NCI-H1930 (cell line): ENCODE results near the gene ZNHIT1.
A peak's percentile ranks its signal among the peaks of the same experiment; 100 is the strongest.

Experiments
- DNase-seq, 2 experiments: peaks; one replicate each; lab custom pipeline; 2025; lab: John Stamatoyannopoulos, UW

Gene ZNHIT1

GRCh38 chr7:101218236-101219125 is 516 bp downstream of the ZNHIT1 start:
- no peak for DNase-seq

- no peak for DNase-seq
Observed at GRCh38 chr7:101220295-101220694, 2.3 kb downstream of the ZNHIT1 start.

GRCh38 chr7:101222275-101222830 is 4.4 kb downstream of the ZNHIT1 start:
- no peak for DNase-seq

GRCh38 chr7:101223528-101223927 is 5.6 kb downstream of the ZNHIT1 start:
- no peak for DNase-seq

- DNase-seq: no peak
Observed at GRCh38 chr7:101225650-101226049, 7.7 kb downstream of the ZNHIT1 start.

- DNase-seq: no peak
Observed at GRCh38 chr7:101226721-101227120, 8.8 kb downstream of the ZNHIT1 start.

GRCh38 chr7:101231644-101232043 is 13.7 kb downstream of the ZNHIT1 start:
- DNase-seq: no peak

GRCh38 chr7:101232141-101232850 is 14.3 kb downstream of the ZNHIT1 start:
- DNase-seq: peak; percentile 47 to 62

GRCh38 chr7:101233907-101234547 is 16.1 kb downstream of the ZNHIT1 start:
- no peak for DNase-seq

- DNase-seq: no peak
Observed at GRCh38 chr7:101234636-101235035, 16.7 kb downstream of the ZNHIT1 start.

- DNase-seq: no peak
Observed at GRCh38 chr7:101235050-101235449, 17.1 kb downstream of the ZNHIT1 start.

GRCh38 chr7:101235522-101235921 is 17.6 kb downstream of the ZNHIT1 start:
- DNase-seq: no peak

- DNase-seq: no peak
Observed at GRCh38 chr7:101236292-101236835, 18.4 kb downstream of the ZNHIT1 start.

- no peak for DNase-seq
Observed at GRCh38 chr7:101237206-101238067, 19.5 kb downstream of the ZNHIT1 start, which contains the start of gene CLDN15. Gene CLDN15, minus strand, starts transcription at chr7:101237802. Its CDS starts 221 bp downstream, at chr7:101237581.

GRCh38 chr7:101238226-101239182 is 20.5 kb downstream of the ZNHIT1 start:
- DNase-seq: no peak

GRCh38 chr7:101239191-101239950 is 21.4 kb downstream of the ZNHIT1 start:
- DNase-seq: no peak

- no peak for DNase-seq
Observed at GRCh38 chr7:101239951-101240220, 21.9 kb downstream of the ZNHIT1 start.

GRCh38 chr7:101240226-101241014 is 22.5 kb downstream of the ZNHIT1 start:
- no peak for DNase-seq

- no peak for DNase-seq
Observed at GRCh38 chr7:101241015-101241363, 23.0 kb downstream of the ZNHIT1 start.
